Neural cell (in vitro differentiated cells): ENCODE results near the gene SECISBP2. TPM values are rescaled to one million over a fixed set of nuclear protein-coding genes. Genes with fewer than 3 reads are reported as not detected.
"Not testable (repeated sequence)": the region's sequence is repeated elsewhere in the genome, so short reads cannot be mapped to it uniquely, and the experiment has no call there.

Experiments used
- H2AFZ ChIP-seq: fragments of 200-600, 300-800 bp; sonication (generic), shearing (Covaris generic); 2 replicates; pipeline ENCODE4 v1.6.0; 2014; ENCODE audit warnings: low read depth, mild to moderate bottlenecking, antibody characterized with exemption, low read length, moderate library complexity
- H3F3A ChIP-seq: fragments of 200-600 bp; shearing (Covaris generic); 2 replicates; pipeline ENCODE4 v1.6.1; 2016; ENCODE audit warnings: mild to moderate bottlenecking, moderate library complexity, mixed read lengths, antibody characterized with exemption, low read length; ENCODE audit not compliant: insufficient read depth, poor library complexity, severe bottlenecking
- H3K27ac ChIP-seq: fragments of 200-600, 300-800 bp; sonication (generic), shearing (Covaris generic); 2 replicates; pipeline ENCODE4 v1.5.1; 2014; ENCODE audit warnings: mild to moderate bottlenecking, low read length, moderate library complexity
- H3K27me3 ChIP-seq: fragments of 300-800, 200-600 bp; sonication (generic), shearing (Covaris generic); 2 replicates; pipeline ENCODE4 v1.6.0; 2014; ENCODE audit warnings: mild to moderate bottlenecking, low read depth, low read length, moderate library complexity; ENCODE audit not compliant: insufficient read depth
- H3K36me3 ChIP-seq: fragments of 300-800, 200-600 bp; sonication (generic), shearing (Covaris generic); 2 replicates; pipeline ENCODE4 v1.5.1; 2014; ENCODE audit warnings: mild to moderate bottlenecking, antibody characterized with exemption, low read length, moderate library complexity; ENCODE audit not compliant: insufficient read depth
- H3K4me2 ChIP-seq: fragments of 300-800, 200-600 bp; sonication (generic), shearing (Covaris generic); 2 replicates; pipeline ENCODE4 v1.6.0; 2014; ENCODE audit warnings: mild to moderate bottlenecking, low read length
- H3K4me3 ChIP-seq: fragments of 300-800, 200-600 bp; sonication (generic), shearing (Covaris generic); 2 replicates; pipeline ENCODE4 v1.5.1; 2014; ENCODE audit warnings: mild to moderate bottlenecking, low read length, moderate library complexity
- H3K79me2 ChIP-seq: fragments of 200-600 bp; shearing (Covaris generic); replicated peaks from 2 replicates; pipeline ENCODE4 v1.6.0; 2014; ENCODE audit warnings: mild to moderate bottlenecking, low read length, moderate library complexity; ENCODE audit not compliant: insufficient read depth
- H3K9ac ChIP-seq: fragments of 300-800, 200-600 bp; sonication (generic), shearing (Covaris generic); 2 replicates; pipeline ENCODE4 v1.6.1; 2016; ENCODE audit warnings: mild to moderate bottlenecking, low read length, mixed read lengths
- H3K9me2 ChIP-seq: fragments of 200-600 bp; shearing (Covaris generic); 2 replicates; pipeline ENCODE4 v1.6.1; 2016; ENCODE audit warnings: mild to moderate bottlenecking, low read length, mixed read lengths; ENCODE audit not compliant: insufficient read depth
- H3K9me3 ChIP-seq: fragments of 200-600, 300-800 bp; sonication (generic), shearing (Covaris generic); 2 replicates; pipeline ENCODE4 v1.6.1; 2016; ENCODE audit warnings: mild to moderate bottlenecking, mixed run types, low read length, moderate library complexity, mixed read lengths
- H4K20me1 ChIP-seq: fragments of 200-600 bp; shearing (Covaris generic); 2 replicates; pipeline ENCODE4 v1.6.1; 2016; ENCODE audit warnings: mild to moderate bottlenecking, mixed run types; ENCODE audit not compliant: insufficient read depth
- CTCF ChIP-seq: fragments of 450-650 bp; IDR thresholded peaks from 2 replicates; pipeline ENCODE4 v1.5.1; 2014; ENCODE audit warnings: antibody characterized with exemption, mild to moderate bottlenecking, moderate library complexity; ENCODE audit not compliant: poor library complexity, severe bottlenecking
- EP300 ChIP-seq: fragments of 450-650 bp; conservative IDR thresholded peaks from 2 replicates; pipeline ENCODE4 v1.6.1; 2014; ENCODE audit warnings: antibody characterized with exemption, mild to moderate bottlenecking, moderate library complexity; ENCODE audit not compliant: poor library complexity, severe bottlenecking
- EZH2 ChIP-seq: fragments of 200-600, 300-800 bp; shearing (Covaris generic), sonication (generic); IDR thresholded peaks from 2 replicates; pipeline ENCODE4 v1.6.1; 2014; ENCODE audit warnings: antibody characterized with exemption, low read length, borderline replicate concordance, mild to moderate bottlenecking; ENCODE audit not compliant: insufficient read depth, poor library complexity, severe bottlenecking
- MXI1 ChIP-seq: fragments of 450-650 bp; conservative IDR thresholded peaks from 2 replicates; pipeline ENCODE4 v1.6.1; 2014; ENCODE audit warnings: antibody characterized with exemption, mild to moderate bottlenecking; ENCODE audit not compliant: poor library complexity, severe bottlenecking
- POLR2AphosphoS5 ChIP-seq: IDR thresholded peaks from 2 replicates; pipeline ENCODE4 v1.6.1; 2012
- RAD21 ChIP-seq: fragments of 450-650 bp; conservative IDR thresholded peaks from 2 replicates; pipeline ENCODE4 v1.6.1; 2014; ENCODE audit warnings: antibody characterized with exemption, mild to moderate bottlenecking, moderate library complexity
- REST ChIP-seq: IDR thresholded peaks from 2 replicates; pipeline ENCODE4 v1.6.1; 2012; ENCODE audit warnings: borderline replicate concordance
- SMC3 ChIP-seq: fragments of 450-650 bp; conservative IDR thresholded peaks from 2 replicates; pipeline ENCODE4 v1.6.1; 2014; ENCODE audit warnings: antibody characterized with exemption, mild to moderate bottlenecking, moderate library complexity; ENCODE audit not compliant: poor library complexity
- TAF1 ChIP-seq: IDR thresholded peaks from 2 replicates; pipeline ENCODE4 v1.6.1; 2012; ENCODE audit warnings: low read depth
- polyA plus RNA-seq: library from polyadenylated mRNA; depleted of rRNA; stranded (reverse); fragments of >200 nt; gene quantifications from 2 replicates; pipeline ENCODE4 v1.2.3, GENCODE V29; 2014

Gene SECISBP2
- polyA plus RNA-seq, 1 donor from 2014 or later: 121 TPM

DNA sequence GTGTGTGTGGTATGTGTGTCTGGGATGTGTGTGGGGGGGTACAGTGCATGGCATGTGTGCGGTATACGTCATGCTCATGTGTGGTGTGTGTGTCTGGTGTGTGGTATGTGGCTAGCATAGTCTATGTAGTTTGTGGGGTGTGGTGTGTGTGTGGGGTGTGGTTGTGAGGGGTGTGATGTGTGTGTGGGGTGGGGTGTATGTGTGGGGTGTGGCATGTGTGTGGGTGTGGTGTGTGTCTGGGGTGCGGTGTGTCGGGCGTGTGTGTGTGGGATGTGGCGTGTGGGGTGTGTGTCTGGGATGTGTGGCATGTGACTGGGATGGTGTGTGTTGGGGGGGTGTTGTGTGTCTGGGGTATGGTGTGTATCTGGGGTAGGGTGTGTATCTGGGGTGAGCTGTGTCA, 52.3 kb downstream of the SECISBP2 start:
- no peaks in the 10 kb centered on the region for H3K9me2 ChIP-seq
- no peak overlapping the region for H3K4me3 ChIP-seq
- no peak overlapping the region for H2AFZ ChIP-seq
- no peak overlapping the region for H3K9ac ChIP-seq
- H4K20me1 ChIP-seq: no peaks in the 10 kb centered on the region
- no peak overlapping the region for H3K4me2 ChIP-seq
- no peak for TF ChIP-seq EP300
- no peak for TF ChIP-seq REST
- TF ChIP-seq MXI1: no peak
- no peak for TF ChIP-seq EZH2
- no peak for TF ChIP-seq RAD21
- no peak for TF ChIP-seq TAF1
- no peaks in the 10 kb centered on the region for H3K27me3 ChIP-seq
- no peaks in the 10 kb centered on the region for H3K36me3 ChIP-seq
- H3K9me3 ChIP-seq: no peaks in the 10 kb centered on the region
- no peaks in the 10 kb centered on the region for H3K79me2 ChIP-seq
- H3K27ac ChIP-seq: no peak overlapping the region
- H3F3A ChIP-seq: no peaks in the 10 kb centered on the region

GRCh38 chr9:89371791-89372190, 53.5 kb downstream of the SECISBP2 start:
- not testable (repeated sequence) for H3K9me3 ChIP-seq, H3K9me2 ChIP-seq, H4K20me1 ChIP-seq, H3F3A ChIP-seq, H3K4me3 ChIP-seq, H2AFZ ChIP-seq, H3K27me3 ChIP-seq, H3K27ac ChIP-seq, H3K9ac ChIP-seq, H3K36me3 ChIP-seq, H3K79me2 ChIP-seq, H3K4me2 ChIP-seq

DNA sequence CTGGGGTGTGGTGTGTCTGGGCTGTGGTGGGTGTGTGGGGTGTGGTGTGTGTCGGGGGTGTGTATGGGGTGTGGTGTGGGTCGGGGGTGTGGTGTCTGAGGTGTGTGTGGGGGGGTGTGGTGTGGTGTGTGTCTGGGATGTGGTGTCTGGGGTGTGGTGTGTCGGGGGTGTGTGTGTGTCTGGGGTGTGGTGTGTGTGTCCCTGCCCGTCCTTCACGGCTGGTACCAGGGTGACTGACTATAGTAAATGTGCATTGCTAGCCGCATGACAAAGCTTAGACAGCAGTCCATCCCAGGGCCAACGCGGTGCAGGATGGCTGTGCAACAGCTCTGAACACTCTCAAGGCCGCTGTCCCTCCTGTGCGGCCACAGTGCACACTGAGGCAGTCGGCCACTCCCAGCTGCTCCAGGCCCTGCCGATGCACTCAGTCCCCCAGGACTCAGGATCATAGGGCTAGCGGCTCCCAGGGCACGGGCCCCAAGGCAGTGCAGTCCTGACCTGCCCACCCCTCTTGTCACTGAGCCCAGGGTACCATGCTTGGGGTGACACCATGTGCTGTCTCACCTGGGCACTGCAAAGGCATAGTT, 54.0 kb downstream of the SECISBP2 start:
- Histone ChIP-seq H2AFZ (no peak overlapping the region), H3F3A (no peaks in the 10 kb centered on the region), H3K27ac (no peak overlapping the region), H3K9ac (no peak overlapping the region), H4K20me1 (no peaks in the 10 kb centered on the region), H3K36me3 (no peaks in the 10 kb centered on the region), H3K4me2 (no peak overlapping the region), H3K79me2 (no peaks in the 10 kb centered on the region), H3K27me3 (no peaks in the 10 kb centered on the region), H3K9me2 (no peaks in the 10 kb centered on the region), H3K9me3 (no peaks in the 10 kb centered on the region), H3K4me3 (no peak overlapping the region)
- TF ChIP-seq MXI1 (no peak), TAF1 (no peak), EP300 (no peak), POLR2AphosphoS5 (no peak), EZH2 (no peak), RAD21 (no peak), SMC3 (no peak), CTCF (no peak), REST (no peak)
